Endodermal cell (in vitro differentiated cells): ENCODE data around the gene OTOR. TPM values are rescaled to one million over a fixed set of nuclear protein-coding genes. Genes with fewer than 3 reads are reported as not detected.

Experiments
- DNase-seq: peaks from one replicate; pipeline ENCODE4 v3.0.0-alpha.2; 2017
- H3K27ac ChIP-seq: 2 replicates; pipeline ENCODE4 v1.5.1; 2013; ENCODE audit warnings: mild to moderate bottlenecking, low read depth, low read length, moderate library complexity
- H3K27me3 ChIP-seq: 2 replicates; pipeline ENCODE4 v1.6.1; 2013; ENCODE audit warnings: mild to moderate bottlenecking, low read length, moderate library complexity; ENCODE audit not compliant: insufficient read depth, control insufficient read depth, poor library complexity, severe bottlenecking
- H3K36me3 ChIP-seq: 2 replicates; pipeline ENCODE4 v1.7.0; 2013; ENCODE audit warnings: mild to moderate bottlenecking, low read length, moderate library complexity; ENCODE audit not compliant: control insufficient read depth, insufficient read depth
- H3K4me1 ChIP-seq: one replicate; pipeline ENCODE4 v1.7.0; 2013; ENCODE audit warnings: low read length; ENCODE audit not compliant: control insufficient read depth, insufficient read depth
- H3K4me3 ChIP-seq: 2 replicates; pipeline ENCODE4 v1.5.1; 2013; ENCODE audit warnings: mild to moderate bottlenecking, low read length, moderate library complexity
- H3K9ac ChIP-seq: 2 replicates; pipeline ENCODE4 v1.6.1; 2013; ENCODE audit warnings: mild to moderate bottlenecking, low read length, moderate library complexity; ENCODE audit not compliant: poor library complexity, severe bottlenecking; ENCODE audit errors: extremely low read depth
- H3K9me3 ChIP-seq: 2 replicates; pipeline ENCODE4 v1.6.1; 2013; ENCODE audit warnings: mild to moderate bottlenecking, low read length, moderate library complexity; ENCODE audit not compliant: control insufficient read depth
- H3K27ac Mint-ChIP-seq: 2 replicates; pipeline ENCODE4 v1.8.0; 2020; ENCODE audit warnings: mixed read lengths
- H3K27me3 Mint-ChIP-seq: 2 replicates; pipeline ENCODE4 v1.8.0; 2021; ENCODE audit warnings: mild to moderate bottlenecking, mixed read lengths; ENCODE audit not compliant: insufficient read depth
- H3K36me3 Mint-ChIP-seq: 2 replicates; pipeline ENCODE4 v1.8.0; 2020; ENCODE audit warnings: low read depth, mixed read lengths
- H3K4me1 Mint-ChIP-seq: 2 replicates; pipeline ENCODE4 v1.8.0; 2020; ENCODE audit warnings: mixed read lengths
- H3K4me3 Mint-ChIP-seq: 2 replicates; pipeline ENCODE4 v1.8.0; 2020; ENCODE audit warnings: mild to moderate bottlenecking, moderate library complexity, mixed read lengths
- H3K9me3 Mint-ChIP-seq: 2 replicates; pipeline ENCODE4 v1.8.0; 2020; ENCODE audit warnings: mild to moderate bottlenecking, mixed read lengths
- CTCF ChIP-seq: fragments of 200-600 bp; sonication (generic); conservative IDR thresholded peaks from 2 replicates; pipeline ENCODE4 v1.5.0; 2021; ENCODE audit warnings: antibody characterized with exemption, mild to moderate bottlenecking
- WGBS, 2 experiments: methylation state at CpG; one replicate each; pipeline versions ENCODE4 v1.1.5 to v1.1.7; 2013; ENCODE audit warnings: missing lambda C conversion rate in 2 of 2, mixed read lengths in 1 of 2; ENCODE audit not compliant: insufficient coverage in 1 of 2, insufficient read length in 1 of 2; 5-methylcytosine and 5-hydroxymethylcytosine counted together
- total RNA-seq, 2 donors: library from RNA; stranded (reverse); fragmentation: NEBNext Ultra II Directional in 1 of 2; extraction: Animal tissue kit (Norgen Biotek cat#: 25700) in 1 of 2; gene quantifications; 2 replicates in 1 of 2; 3 replicates in 1 of 2; pipeline ENCODE4 v1.2.1, GENCODE V29; 2021

Gene OTOR
- total RNA-seq, 2 donors from 2014 or later, result not detected

- no peaks in the 10 kb centered on the region for H3K36me3 ChIP-seq
- H3K4me1 Mint-ChIP-seq, result no peaks in the 10 kb centered on the region
- no peaks in the 10 kb centered on the region for H3K27me3 ChIP-seq
- no peak for TF ChIP-seq CTCF
- H3K4me3 ChIP-seq, result no peak overlapping the region
- H3K4me1 ChIP-seq, result no peaks in the 10 kb centered on the region
- 50% methylated on average over 1 of the region's 1 CpG; no CpG with 5 or more reads in 1 of the 2 experiments for WGBS, 2 experiments
- no peaks in the 10 kb centered on the region for H3K9me3 ChIP-seq
- no peak overlapping the region for H3K4me3 Mint-ChIP-seq
- H3K36me3 Mint-ChIP-seq, result no peaks in the 10 kb centered on the region
- H3K27ac Mint-ChIP-seq, result no peak overlapping the region
- H3K9ac ChIP-seq, result no peak overlapping the region
- no peak for DNase-seq
- H3K27me3 Mint-ChIP-seq, result no peaks in the 10 kb centered on the region
- peaks cover 4% of the 10 kb centered on the region for H3K9me3 Mint-ChIP-seq
- H3K27ac ChIP-seq, result no peak overlapping the region
Observed at GRCh38 chr20:16775961-16776360, 27.8 kb downstream of the OTOR start.

DNA sequence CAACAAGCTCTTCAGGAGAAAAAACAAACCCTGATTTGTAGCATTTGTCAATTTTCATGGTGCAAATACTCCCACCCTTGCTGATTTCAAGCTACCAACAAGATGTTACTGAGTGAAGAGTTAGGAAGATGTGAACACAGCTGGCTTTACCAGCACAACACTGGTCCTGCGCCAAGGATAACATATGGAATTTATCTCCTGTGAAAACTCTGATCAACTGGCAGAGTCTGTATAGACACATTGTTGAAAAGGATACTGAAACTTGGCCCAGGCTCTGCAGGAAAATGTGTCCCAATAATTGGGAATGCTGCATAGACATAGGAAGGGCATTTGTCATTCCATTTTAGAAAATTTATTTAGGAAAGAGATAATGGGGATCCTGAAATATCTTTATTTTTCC lies 29.0 kb downstream of the OTOR start:
- H3K4me3 ChIP-seq, result no peak overlapping the region
- Mint-ChIP-seq H3K9me3 (peaks cover 10% of the 10 kb centered on the region), H3K36me3 (no peaks in the 10 kb centered on the region), H3K27ac (no peak overlapping the region), H3K27me3 (no peaks in the 10 kb centered on the region), H3K4me3 (no peak overlapping the region), H3K4me1 (no peaks in the 10 kb centered on the region)
- no peak for DNase-seq
- H3K27ac ChIP-seq, result no peak overlapping the region
- TF ChIP-seq CTCF, result no peak
- no peaks in the 10 kb centered on the region for H3K27me3 ChIP-seq
- no peak overlapping the region for H3K9ac ChIP-seq
- no peaks in the 10 kb centered on the region for H3K36me3 ChIP-seq
- no peaks in the 10 kb centered on the region for H3K4me1 ChIP-seq
- 90 to 91% methylated on average over 1 of the region's 1 CpG for WGBS, 2 experiments
- peaks cover 6% of the 10 kb centered on the region for H3K9me3 ChIP-seq

GRCh38 chr20:16778159-16778558 lies 30.0 kb downstream of the OTOR start:
- Mint-ChIP-seq H3K9me3 (peaks cover 16% of the 10 kb centered on the region), H3K36me3 (no peaks in the 10 kb centered on the region), H3K4me1 (no peaks in the 10 kb centered on the region), H3K27me3 (no peaks in the 10 kb centered on the region), H3K4me3 (no peak overlapping the region), H3K27ac (no peak overlapping the region)
- no peak for TF ChIP-seq CTCF
- Histone ChIP-seq H3K9me3 (peaks cover 7% of the 10 kb centered on the region), H3K27me3 (no peaks in the 10 kb centered on the region), H3K4me3 (no peak overlapping the region), H3K27ac (no peak overlapping the region), H3K36me3 (no peaks in the 10 kb centered on the region), H3K9ac (no peak overlapping the region), H3K4me1 (no peaks in the 10 kb centered on the region)
- DNase-seq, result no peak
- WGBS, 2 experiments, result 73 to 100% methylated on average over 1 of the region's 1 CpG
